A549 (cell line): ENCODE measurements around the gene ANKRD33B. TPM values are rescaled to one million over a fixed set of nuclear protein-coding genes. Genes with fewer than 3 reads are reported as not detected.

Experiments
- ATAC-seq, 2 experiments: fragments of 200-7000 bp in 1 of 2; fragments of >200 bp in 1 of 2; cut with Nextera tagmentation in 1 of 2; cut with Tn5 transposase in 1 of 2; 3 replicates each; pipeline versions ENCODE4 v1.8.0 to v1.9.1; 2018 to 2020; ENCODE audit warnings: mild to moderate bottlenecking in 1 of 2, moderate library complexity in 1 of 2
- CTCF ChIA-PET: fragments of 300-600 bp; sonication (Branson Sonifier 250); formaldehyde crosslinking; extraction: SDS; loops from one replicate; lab custom pipeline; 2021; ENCODE audit warnings: antibody characterized with exemption, inconsistent platforms; lab: Yijun Ruan, JAX
- POLR2A ChIA-PET: fragments of 350-600 bp; formaldehyde crosslinking; extraction: SDS; loops from one replicate; lab custom pipeline; 2021; ENCODE audit warnings: antibody characterized with exemption, inconsistent platforms; lab: Yijun Ruan, JAX
- DNase-seq, 2 experiments: peaks; one replicate each; pipeline versions ENCODE4 v3.0.0 to v3.0.0-alpha.2; 2011 to 2016; ENCODE audit warnings: low read depth in 1 of 2, low spot score in 1 of 2
- FAIRE-seq: peaks from 2 replicates; lab custom pipeline; 2011; peaks lifted over from hg19 to GRCh38; lab: Jason Lieb, UNC
- H3K27ac ChIP-seq, 2 experiments: fragments of >200 bp; sonication (Bioruptor Twin); formaldehyde crosslinking; 3 replicates each; pipeline ENCODE4 v1.5.1; 2016 to 2017
- H3K4me1 ChIP-seq: fragments of >200 bp; sonication (Bioruptor Twin); formaldehyde crosslinking; 3 replicates; pipeline ENCODE4 v1.6.1; 2016
- H3K4me2 ChIP-seq: fragments of >200 bp; sonication (Bioruptor Twin); formaldehyde crosslinking; 3 replicates; pipeline ENCODE4 v1.6.1; 2016
- H3K4me3 ChIP-seq: fragments of >200 bp; sonication (Bioruptor Twin); formaldehyde crosslinking; 3 replicates; pipeline ENCODE4 v1.5.1; 2016
- H3K9me3 ChIP-seq: fragments of >200 bp; sonication (Bioruptor Twin); formaldehyde crosslinking; 3 replicates; pipeline ENCODE4 v1.6.1; 2016
- ATOH8 ChIP-seq: fragments of 250-450 bp; sonication (Bioruptor Pico); IDR thresholded peaks from 2 replicates; pipeline ENCODE4 v1.5.0; 2020; ENCODE audit warnings: low read depth, mild to moderate bottlenecking, moderate library complexity
- CBX2 ChIP-seq: fragments of 200-600 bp; sonication (generic); IDR thresholded peaks from 2 replicates; pipeline ENCODE4 v1.6.1; 2016; ENCODE audit warnings: low read depth, mild to moderate bottlenecking, borderline replicate concordance
- CEBPB ChIP-seq, 2 experiments: fragments of >200 bp in 1 of 2; sonication (Bioruptor Twin) in 1 of 2; formaldehyde crosslinking in 1 of 2; IDR thresholded peaks; 2 replicates each; pipeline ENCODE4 v1.6.1; 2012 to 2016
- CHD4 ChIP-seq: fragments of 200-600 bp; sonication (generic); IDR thresholded peaks from 2 replicates; pipeline ENCODE4 v1.6.1; 2016; ENCODE audit warnings: antibody characterized with exemption, mild to moderate bottlenecking, borderline replicate concordance
- CTCF ChIP-seq: fragments of >200 bp; sonication (Bioruptor Twin); formaldehyde crosslinking; IDR thresholded peaks from 3 replicates; pipeline ENCODE4 v1.5.1; 2016
- FOSL2 ChIP-seq, 2 experiments: fragments of 450-650 bp in 1 of 2; fragments of >200 bp in 1 of 2; sonication (Bioruptor Twin) in 1 of 2; formaldehyde crosslinking; IDR thresholded peaks; 2 replicates each; pipeline versions ENCODE4 v1.5.0 to v1.6.1; 2016 to 2020; ENCODE audit warnings: mild to moderate bottlenecking in 1 of 2, moderate library complexity in 1 of 2
- HDAC2 ChIP-seq: fragments of 200-600 bp; sonication (generic); IDR thresholded peaks from 2 replicates; pipeline ENCODE4 v1.6.1; 2016
- JUN ChIP-seq, 2 experiments: fragments of >200 bp; sonication (Bioruptor Twin); formaldehyde crosslinking; IDR thresholded peaks; 2 replicates in 1 of 2; 3 replicates in 1 of 2; pipeline ENCODE4 v1.6.1; 2016 to 2017
- KDM1A ChIP-seq: fragments of 200-600 bp; sonication (generic); IDR thresholded peaks from 2 replicates; pipeline ENCODE4 v1.6.1; 2016; ENCODE audit warnings: low read depth, mild to moderate bottlenecking
- MYC ChIP-seq: IDR thresholded peaks from 2 replicates; pipeline ENCODE4 v1.6.1; 2012; ENCODE audit warnings: mild to moderate bottlenecking, inconsistent platforms, low read length, improper control_type of control experiment, borderline replicate concordance
- PHF8 ChIP-seq: fragments of 200-600 bp; sonication (generic); IDR thresholded peaks from 2 replicates; pipeline ENCODE4 v1.6.1; 2016; ENCODE audit warnings: low read depth, mild to moderate bottlenecking, antibody characterized with exemption, moderate library complexity, borderline replicate concordance
- POLR2A ChIP-seq: IDR thresholded peaks from 2 replicates; pipeline ENCODE4 v1.6.1; 2012; ENCODE audit warnings: mild to moderate bottlenecking, low read length
- RAD21 ChIP-seq, 2 experiments: fragments of >200 bp in 1 of 2; sonication (Bioruptor Twin) in 1 of 2; formaldehyde crosslinking in 1 of 2; IDR thresholded peaks in 1 of 2; conservative IDR thresholded peaks in 1 of 2; 2 replicates in 1 of 2; 3 replicates in 1 of 2; pipeline ENCODE4 v1.6.1; 2012 to 2018; ENCODE audit warnings: inconsistent platforms in 1 of 2
- RCOR1 ChIP-seq: fragments of 150-350 bp; IDR thresholded peaks from 2 replicates; pipeline ENCODE4 v1.6.1; 2014; ENCODE audit warnings: antibody characterized with exemption, low read length, low read depth
- REST ChIP-seq: fragments of 200-600 bp; sonication (generic); IDR thresholded peaks from 2 replicates; pipeline ENCODE4 v1.6.1; 2016; ENCODE audit warnings: antibody characterized with exemption, mild to moderate bottlenecking, moderate library complexity
- SMC3 ChIP-seq: fragments of >200 bp; sonication (Bioruptor Twin); formaldehyde crosslinking; IDR thresholded peaks from 3 replicates; pipeline ENCODE4 v1.6.1; 2018; ENCODE audit warnings: inconsistent platforms
- ZNF302 ChIP-seq: fragments of 250-450 bp; sonication (Bioruptor Pico); IDR thresholded peaks from 2 replicates; pipeline ENCODE4 v1.9.0; 2021; ENCODE audit warnings: inconsistent platforms, mild to moderate bottlenecking, moderate library complexity
- ZSCAN20 ChIP-seq: fragments of 250-450 bp; sonication (Bioruptor Pico); IDR thresholded peaks from 2 replicates; pipeline ENCODE4 v1.8.0; 2022; ENCODE audit warnings: mild to moderate bottlenecking, moderate library complexity
- WGBS: methylation state at CpG from one replicate; pipeline ENCODE4 v1.1.6; 2017; ENCODE audit errors: missing lambda C conversion rate; 5-methylcytosine and 5-hydroxymethylcytosine counted together
- polyA plus RNA-seq, 4 experiments: library from polyadenylated mRNA; depleted of rRNA in 3 of 4; stranded (reverse); fragments of >200 nt; fragmentation: RNase III in 1 of 4; extraction: RNeasy Plus Mini Kit Qiagen cat#74134 plus additional on column Dnase treatment in 1 of 4; gene quantifications; 2 replicates in 3 of 4; 3 replicates in 1 of 4; pipeline ENCODE4 v1.2.3, GENCODE V29; 2011 to 2017
- TF ChIP-seq, protein P1 (sequence below): fragments of 450-650 bp; IDR thresholded peaks from 2 replicates; pipeline ENCODE4 v1.6.1; 2014; ENCODE audit warnings: antibody characterized with exemption
- TF ChIP-seq, protein P2 (sequence below): IDR thresholded peaks from 2 replicates; pipeline ENCODE4 v1.6.1; 2012
- TF ChIP-seq, protein P3 (sequence below): fragments of >200 bp; sonication (Bioruptor Twin); formaldehyde crosslinking; IDR thresholded peaks from 2 replicates; pipeline ENCODE4 v1.6.1; 2016
- TF ChIP-seq, protein P4 (sequence below): fragments of 250-450 bp; sonication (Bioruptor Pico); IDR thresholded peaks from 2 replicates; pipeline ENCODE4 v1.5.0; 2021; ENCODE audit warnings: mild to moderate bottlenecking, moderate library complexity, borderline replicate concordance

ANKRD33B gene
- polyA plus RNA-seq, 2 of the 4 experiments (the other 2 are of a cell fraction) = 4.0 to 6.9 TPM

GRCh38 chr5:10700516-10700915 is 136.6 kb downstream of the ANKRD33B start (continued):
- no peak for TF ChIP-seq ATOH8 (CRISPR knock-in tag)
- no peak for TF ChIP-seq JUN (IDR thresholded peaks at IDR 0.05)

GRCh38 chr5:10701567-10702039 is 137.7 kb downstream of the ANKRD33B start:
- ChIA-PET POLR2A (no interaction called here), CTCF (interaction anchor here (0.7 to 5.3 kb wide), 7 partner anchors 11 to 629 kb away, joined by 3 to 29 read pairs (median 7); no protein-coding TSS in a partner anchor)
- Histone ChIP-seq H3K9me3 (no peaks in the 10 kb centered on the region), H3K4me3 (no peak overlapping the region), H3K27ac (no peak overlapping the region), H3K4me1 (peaks cover 24% of the 10 kb centered on the region), H3K4me2 (no peak overlapping the region)
- ATAC-seq (peak in 1 of 2 experiments; percentile 77; a peak in 3 of 6 replicates), DNase-seq (peak; percentile 41 to 46), FAIRE-seq (no peak)
- TF ChIP-seq FOSL2 (IDR thresholded peaks at IDR 0.05) = no peak
- no peak for TF ChIP-seq FOSL2 (CRISPR knock-in tag; IDR thresholded peaks at IDR 0.05)
- TF ChIP-seq CBX2 = no peak
- no peak for TF ChIP-seq POLR2A
- TF ChIP-seq JUN (IDR thresholded peaks at IDR 0.05) = no peak
- TF ChIP-seq KDM1A = no peak
- peak; percentile 60 to 70 for TF ChIP-seq RAD21 (conservative IDR thresholded peaks at IDR 0.05 in 1 of 2, IDR thresholded peaks at IDR 0.05 in 1 of 2)
- peak; percentile 51 for TF ChIP-seq CTCF
- TF ChIP-seq SMC3 = peak; percentile 68
- no peak for TF ChIP-seq CHD4
- TF ChIP-seq, protein P1, sequence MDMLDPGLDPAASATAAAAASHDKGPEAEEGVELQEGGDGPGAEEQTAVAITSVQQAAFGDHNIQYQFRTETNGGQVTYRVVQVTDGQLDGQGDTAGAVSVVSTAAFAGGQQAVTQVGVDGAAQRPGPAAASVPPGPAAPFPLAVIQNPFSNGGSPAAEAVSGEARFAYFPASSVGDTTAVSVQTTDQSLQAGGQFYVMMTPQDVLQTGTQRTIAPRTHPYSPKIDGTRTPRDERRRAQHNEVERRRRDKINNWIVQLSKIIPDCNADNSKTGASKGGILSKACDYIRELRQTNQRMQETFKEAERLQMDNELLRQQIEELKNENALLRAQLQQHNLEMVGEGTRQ = no peak
- TF ChIP-seq, protein P2, sequence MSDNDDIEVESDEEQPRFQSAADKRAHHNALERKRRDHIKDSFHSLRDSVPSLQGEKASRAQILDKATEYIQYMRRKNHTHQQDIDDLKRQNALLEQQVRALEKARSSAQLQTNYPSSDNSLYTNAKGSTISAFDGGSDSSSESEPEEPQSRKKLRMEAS = no peak
- no peak for TF ChIP-seq HDAC2
- TF ChIP-seq ZNF302 = no peak
- TF ChIP-seq, protein P3, sequence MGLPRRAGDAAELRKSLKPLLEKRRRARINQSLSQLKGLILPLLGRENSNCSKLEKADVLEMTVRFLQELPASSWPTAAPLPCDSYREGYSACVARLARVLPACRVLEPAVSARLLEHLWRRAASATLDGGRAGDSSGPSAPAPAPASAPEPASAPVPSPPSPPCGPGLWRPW = no peak
- no peak for TF ChIP-seq RCOR1
- WGBS = 41% methylated on average over 6 of the region's 6 CpGs

- WGBS = 82% methylated on average over 8 of the region's 9 CpGs
- FAIRE-seq (no peak), ATAC-seq (peak in 1 of 2 experiments; percentile 46; a peak in 3 of 6 replicates), DNase-seq (no peak)
- H3K9me3 ChIP-seq = no peaks in the 10 kb centered on the region
- H3K4me2 ChIP-seq = 0 out of 3 replicates have a peak overlapping the region, but pooled peaks have one; percentile 2
- no peak overlapping the region for H3K27ac ChIP-seq
- ChIA-PET CTCF (interaction anchor here (0.7 to 5.3 kb wide), 8 partner anchors 12 to 628 kb away, joined by 3 to 29 read pairs (median 6); no protein-coding TSS in a partner anchor), POLR2A (no interaction called here)
- H3K4me3 ChIP-seq = no peak overlapping the region
- H3K4me1 ChIP-seq = peaks cover 24% of the 10 kb centered on the region
- TF ChIP-seq ATOH8 (CRISPR knock-in tag) (no peak), CEBPB (IDR thresholded peaks at IDR 0.05) (no peak), PHF8 (no peak), REST (no peak), MYC (no peak), HDAC2 (no peak), ZSCAN20 (CRISPR knock-in tag) (no peak), FOSL2 (IDR thresholded peaks at IDR 0.05) (no peak), FOSL2 (CRISPR knock-in tag; IDR thresholded peaks at IDR 0.05) (no peak)
- TF ChIP-seq, protein P4, sequence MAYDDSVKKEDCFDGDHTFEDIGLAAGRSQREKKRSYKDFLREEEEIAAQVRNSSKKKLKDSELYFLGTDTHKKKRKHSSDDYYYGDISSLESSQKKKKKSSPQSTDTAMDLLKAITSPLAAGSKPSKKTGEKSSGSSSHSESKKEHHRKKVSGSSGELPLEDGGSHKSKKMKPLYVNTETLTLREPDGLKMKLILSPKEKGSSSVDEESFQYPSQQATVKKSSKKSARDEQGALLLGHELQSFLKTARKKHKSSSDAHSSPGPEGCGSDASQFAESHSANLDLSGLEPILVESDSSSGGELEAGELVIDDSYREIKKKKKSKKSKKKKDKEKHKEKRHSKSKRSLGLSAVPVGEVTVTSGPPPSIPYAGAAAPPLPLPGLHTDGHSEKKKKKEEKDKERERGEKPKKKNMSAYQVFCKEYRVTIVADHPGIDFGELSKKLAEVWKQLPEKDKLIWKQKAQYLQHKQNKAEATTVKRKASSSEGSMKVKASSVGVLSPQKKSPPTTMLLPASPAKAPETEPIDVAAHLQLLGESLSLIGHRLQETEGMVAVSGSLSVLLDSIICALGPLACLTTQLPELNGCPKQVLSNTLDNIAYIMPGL (CRISPR knock-in tag) = no peak
Observed at GRCh38 chr5:10702040-10702629, 138.3 kb downstream of the ANKRD33B start.
